Midbrain (tissue), 1 donor: Measurements from ENCODE around the gene RAX.
"Not testable (repeated sequence)": the region's sequence is repeated elsewhere in the genome, so short reads cannot be mapped to it uniquely, and the experiment has no call there.

Experiments used
- DNase-seq: peaks from one replicate; lab custom pipeline; 2025; lab: John Stamatoyannopoulos, UW

Gene RAX

DNA sequence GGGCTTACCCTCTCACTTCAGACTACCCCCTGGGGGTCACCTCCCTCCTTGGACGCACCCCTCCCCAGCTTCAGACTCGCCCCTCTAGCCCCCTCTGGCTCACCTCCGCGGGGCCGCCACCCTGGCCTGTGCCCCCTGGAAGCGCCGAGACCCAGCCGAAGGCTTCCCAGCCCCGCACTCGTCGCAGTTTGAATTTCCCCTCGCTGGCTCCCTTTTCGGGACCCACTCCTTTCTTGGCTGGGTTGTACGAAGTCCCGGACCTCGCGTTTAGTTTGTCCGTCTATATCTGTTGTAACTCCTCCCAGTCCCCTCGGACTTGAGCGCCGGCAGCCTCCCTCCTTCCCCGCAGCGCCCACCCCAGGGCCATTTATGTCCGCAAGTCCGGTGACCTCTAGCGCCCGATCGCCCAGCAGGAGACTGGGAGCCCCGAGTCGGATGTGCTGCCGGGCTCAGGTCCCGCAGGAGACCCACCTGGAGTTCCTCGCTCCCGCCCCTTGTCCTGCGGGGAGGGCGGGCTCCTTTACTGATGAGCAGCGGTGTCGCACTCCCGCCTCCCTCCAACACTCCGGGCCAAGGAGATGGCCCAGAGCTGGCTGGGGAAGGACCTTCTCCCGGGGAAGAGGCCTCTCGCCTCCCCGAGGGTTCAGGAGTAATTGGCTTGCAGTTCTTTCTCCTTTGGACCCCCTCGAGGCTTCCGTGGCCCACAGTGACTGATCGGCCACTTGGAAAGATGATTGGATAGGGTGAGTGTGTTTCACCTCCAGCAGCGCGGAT lies 692 bp upstream of the RAX start:
- DNase-seq = no peak

DNA sequence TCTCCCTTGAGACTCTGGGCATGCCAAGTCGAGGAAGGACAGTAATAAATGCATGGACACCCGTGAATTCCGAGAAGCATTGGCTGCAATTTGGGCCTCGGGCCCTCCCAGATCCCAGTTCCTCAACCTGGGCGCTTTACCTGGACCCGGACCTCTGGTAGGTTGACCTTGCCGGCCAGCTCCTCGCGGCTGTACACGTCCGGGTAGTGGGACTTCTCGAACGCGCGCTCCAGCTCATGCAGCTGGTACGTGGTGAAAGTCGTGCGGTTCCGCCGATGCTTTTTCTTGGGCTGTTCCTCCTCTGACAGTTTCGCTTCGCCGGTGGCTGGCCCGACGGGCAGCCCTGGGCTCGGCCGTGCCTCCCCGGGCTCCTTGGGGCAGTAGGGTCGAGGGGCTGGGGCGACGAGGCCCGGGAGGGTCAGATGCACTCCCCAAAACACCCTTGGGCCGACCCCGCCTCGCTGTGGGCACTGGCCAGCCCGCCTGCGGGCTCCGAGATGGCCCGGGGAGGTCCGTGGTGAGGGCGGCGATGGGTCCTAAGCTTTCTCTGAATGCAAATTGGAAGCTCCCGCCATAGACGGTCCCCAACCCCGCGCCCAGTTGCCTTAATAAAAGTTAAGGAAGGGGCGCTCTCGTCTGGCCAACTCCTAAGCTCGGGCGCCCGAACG lies 899 bp downstream of the RAX start:
- no peak for DNase-seq

GRCh38 chr18:59271606-59272220 lies 1.5 kb downstream of the RAX start:
- DNase-seq = no peak

GRCh38 chr18:59270689-59271257 lies 2.5 kb downstream of the RAX start:
- DNase-seq = no peak

- no peak for DNase-seq
These were observed 3.6 kb downstream of the RAX start for GRCh38 chr18:59269563-59270119.

DNA sequence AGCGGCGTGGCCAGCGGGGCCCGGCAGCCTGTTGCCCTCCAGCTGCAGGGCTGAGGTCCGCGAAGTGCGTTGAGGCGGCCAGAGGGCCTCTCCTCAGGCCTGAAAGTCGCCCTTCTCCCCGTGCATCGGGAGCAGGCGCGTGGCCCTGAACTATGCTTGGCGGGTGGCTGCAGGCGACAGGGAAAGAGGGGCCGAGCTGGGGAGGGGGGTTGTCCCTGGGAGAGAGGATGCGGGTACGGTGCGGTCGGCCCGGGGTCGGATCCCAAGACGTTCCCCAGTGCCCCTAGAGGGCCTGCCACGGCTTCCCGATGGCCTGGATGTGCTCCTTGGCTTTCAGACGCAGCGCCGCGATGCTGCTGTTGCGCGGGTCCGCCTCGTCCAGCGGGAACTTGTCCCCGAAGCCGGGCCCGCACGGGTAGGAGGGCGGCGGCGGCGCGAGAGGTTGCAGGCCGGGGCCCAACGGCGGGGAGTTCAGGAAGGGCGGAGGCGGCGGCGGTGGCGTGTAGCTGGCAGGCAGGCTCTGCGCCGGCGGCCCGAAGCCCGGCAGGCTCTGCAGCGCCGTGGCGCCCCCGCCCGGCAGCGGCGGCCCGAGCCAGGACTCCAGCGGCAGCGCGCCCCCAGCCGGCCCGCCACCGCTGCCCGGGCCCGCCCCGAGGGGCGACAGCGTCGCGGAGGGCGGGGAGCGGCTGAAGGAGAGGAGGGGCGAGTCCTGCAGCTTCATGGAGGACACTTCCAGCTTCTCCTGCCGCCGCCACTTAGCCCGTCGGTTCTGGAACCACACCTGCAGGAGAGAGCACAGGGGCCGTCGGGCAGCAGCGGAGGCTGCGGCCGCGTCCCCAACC lies 4.3 kb downstream of the RAX start:
- DNase-seq = no peak

DNA sequence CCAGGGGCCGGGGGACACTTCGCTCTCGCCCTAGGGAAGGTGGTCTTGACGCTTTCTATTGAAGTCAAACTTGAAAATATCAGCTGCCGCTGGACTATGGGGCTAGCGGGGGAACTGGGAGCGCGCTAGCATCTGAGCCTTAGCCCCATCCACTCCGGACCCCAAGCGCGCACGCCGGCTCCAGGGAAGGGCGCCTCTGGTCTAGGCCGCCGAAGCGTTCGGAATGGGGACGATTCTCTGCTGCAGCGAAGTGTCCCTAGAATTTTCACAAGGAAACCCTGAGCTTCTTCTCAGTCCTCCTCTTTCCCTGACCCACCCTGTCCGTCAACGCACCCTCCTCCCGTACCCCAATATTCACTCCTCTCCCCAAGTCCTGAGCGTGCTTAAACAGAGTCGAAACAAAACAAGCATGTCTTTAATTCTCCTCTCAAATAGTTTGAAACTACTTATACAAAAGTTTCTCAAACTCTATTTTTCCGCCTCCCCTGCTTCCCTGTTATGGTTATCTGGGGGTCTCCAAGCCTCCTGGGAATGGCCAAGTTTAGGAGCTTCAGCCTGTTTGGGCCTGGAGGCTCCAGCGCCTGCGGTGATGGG lies 5.0 kb downstream of the RAX start:
- no peak for DNase-seq

- DNase-seq = no peak
These were observed 5.6 kb downstream of the RAX start for GRCh38 chr18:59267503-59268126.

GRCh38 chr18:59266886-59267502 lies 6.3 kb downstream of the RAX start:
- DNase-seq = no peak

DNA sequence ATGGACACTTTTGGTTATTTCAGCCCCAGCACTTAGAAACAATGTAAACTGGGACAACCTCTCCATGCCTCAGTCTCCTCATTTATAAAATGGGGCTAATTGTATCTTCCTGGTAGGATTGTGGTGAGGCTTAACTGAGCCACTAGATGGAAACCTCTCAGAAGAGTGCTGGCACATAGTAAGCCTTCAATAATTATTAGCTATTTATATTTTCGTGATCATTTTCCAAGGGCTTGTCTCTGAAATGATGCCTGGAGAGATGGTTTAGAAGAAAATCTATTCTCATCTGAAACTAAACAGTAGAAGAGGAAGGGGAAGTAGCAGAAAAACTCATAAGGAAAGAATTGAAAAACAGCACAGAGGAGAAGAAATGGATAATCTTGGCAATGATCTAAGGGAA lies 6.8 kb downstream of the RAX start:
- no peak for DNase-seq

GRCh38 chr18:59265974-59266369 lies 7.3 kb downstream of the RAX start:
- no peak for DNase-seq

- no peak for DNase-seq
These were observed 7.8 kb downstream of the RAX start for GRCh38 chr18:59265246-59265973.

- no peak for DNase-seq
These were observed 8.5 kb downstream of the RAX start for GRCh38 chr18:59264651-59265245.

DNA sequence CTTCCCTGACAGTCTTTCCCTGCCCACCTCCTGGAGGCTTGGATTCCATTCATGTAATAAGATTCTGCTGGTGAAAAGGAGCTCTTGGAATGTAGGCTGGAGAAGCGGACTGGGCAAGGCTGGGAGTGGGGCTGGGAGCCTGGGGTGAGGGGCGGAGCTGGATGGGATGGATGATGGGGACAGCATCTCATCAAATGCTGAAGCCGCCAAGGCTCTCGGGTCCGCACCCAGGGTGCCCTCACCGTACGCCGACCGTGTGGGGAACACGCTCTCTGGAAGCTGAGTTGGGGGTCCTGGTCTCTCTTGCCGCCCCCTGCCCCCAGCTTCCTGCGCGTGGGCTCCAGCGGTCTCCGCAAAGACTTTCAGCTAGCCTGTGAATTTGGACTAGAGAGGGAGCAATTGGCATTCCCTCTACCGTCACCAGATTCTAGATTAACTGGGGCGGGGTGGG lies 9.1 kb downstream of the RAX start:
- DNase-seq = no peak

DNA sequence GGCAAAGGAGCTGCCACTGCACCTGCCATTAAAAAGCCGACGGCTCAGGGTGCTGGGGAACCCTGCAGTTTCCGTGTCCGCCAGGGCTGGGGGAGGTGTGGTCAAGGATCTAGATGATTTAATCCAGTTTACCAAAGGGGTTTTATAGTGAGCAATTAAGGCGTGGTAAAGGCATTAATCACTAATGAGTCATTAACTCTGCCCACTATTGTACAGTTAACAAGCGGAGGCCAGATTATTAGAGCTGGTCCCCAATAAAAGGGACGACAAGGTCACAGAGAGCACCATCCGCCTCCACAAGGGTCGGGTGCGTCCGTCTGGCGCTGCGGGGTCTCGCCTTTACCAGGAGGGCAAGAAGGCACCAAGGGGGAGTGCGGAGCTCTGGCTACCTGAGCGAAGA lies 9.6 kb downstream of the RAX start:
- no peak for DNase-seq

GRCh38 chr18:59262243-59262642 lies 11.0 kb downstream of the RAX start:
- DNase-seq = not testable (repeated sequence)

GRCh38 chr18:59261842-59262241 lies 11.4 kb downstream of the RAX start:
- DNase-seq = not testable (repeated sequence)

DNA sequence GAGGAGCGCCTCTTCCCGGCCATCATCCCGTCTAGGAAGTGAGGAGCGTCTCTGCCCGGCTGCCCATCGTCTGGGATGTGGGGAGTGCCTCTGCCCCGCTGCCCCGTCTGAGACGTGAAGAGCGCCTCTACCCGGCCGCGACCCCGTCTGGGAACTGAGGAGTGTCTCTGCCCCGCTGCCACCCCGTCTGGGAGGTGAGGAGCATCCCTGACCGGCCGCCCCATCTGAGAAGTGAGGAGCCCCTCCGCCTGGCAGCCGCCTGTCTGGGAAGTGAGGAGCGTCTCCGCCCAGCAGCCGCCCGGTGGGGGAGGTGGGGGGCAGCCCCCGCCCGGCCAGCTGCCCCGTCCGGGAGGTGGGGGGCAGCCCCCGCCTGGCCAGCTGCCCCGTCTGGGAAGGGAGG lies 17.8 kb downstream of the RAX start:
- DNase-seq = not testable (repeated sequence)

GRCh38 chr18:59249199-59249774 lies 24.0 kb downstream of the RAX start:
- DNase-seq = peak; percentile 79
